Measurements from ENCODE around the gene SENP1.

DNA sequence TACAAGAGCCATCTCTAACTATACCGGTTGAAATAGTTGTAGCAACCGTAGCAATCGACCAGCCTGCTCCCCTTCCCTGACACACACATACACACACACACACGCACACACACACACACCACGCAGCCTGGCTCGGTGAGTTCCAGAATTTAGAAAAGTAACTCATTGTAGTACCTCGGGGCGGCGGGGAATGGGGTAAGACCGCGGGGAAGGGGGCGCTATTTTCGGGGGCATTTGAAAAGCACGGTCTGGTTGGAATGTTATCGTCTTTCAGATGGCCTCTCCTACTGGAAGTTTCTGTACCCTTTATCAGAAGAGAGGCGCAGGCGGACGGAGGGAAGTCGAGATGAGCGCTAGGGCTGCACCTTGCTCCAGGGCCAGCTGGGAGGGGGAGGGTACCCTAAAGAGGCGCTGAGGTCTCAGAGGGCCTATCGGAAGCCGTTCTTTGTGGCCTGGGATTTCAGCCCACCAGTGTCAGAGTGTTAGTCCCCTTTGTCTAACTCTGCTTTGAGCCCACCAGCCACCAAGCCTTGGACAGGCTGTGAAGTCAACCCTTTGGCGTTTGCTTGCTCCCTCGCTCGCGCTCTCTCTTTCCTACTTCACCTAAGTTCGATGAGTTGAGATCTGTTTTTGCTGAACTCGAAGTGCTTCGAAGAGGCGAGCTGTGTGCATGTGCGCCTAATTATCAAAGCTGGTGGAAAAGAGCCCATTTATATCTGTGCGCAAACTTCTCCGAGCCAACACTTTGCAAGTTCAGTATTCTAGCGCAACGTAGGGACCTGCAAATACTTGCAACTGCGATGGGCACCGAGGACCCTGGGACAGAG lies 102.4 kb downstream of the SENP1 start:
- TF ChIP-seq POLR2A (IDR thresholded peaks at IDR 0.05), result no peak
- TF ChIP-seq, protein P1, sequence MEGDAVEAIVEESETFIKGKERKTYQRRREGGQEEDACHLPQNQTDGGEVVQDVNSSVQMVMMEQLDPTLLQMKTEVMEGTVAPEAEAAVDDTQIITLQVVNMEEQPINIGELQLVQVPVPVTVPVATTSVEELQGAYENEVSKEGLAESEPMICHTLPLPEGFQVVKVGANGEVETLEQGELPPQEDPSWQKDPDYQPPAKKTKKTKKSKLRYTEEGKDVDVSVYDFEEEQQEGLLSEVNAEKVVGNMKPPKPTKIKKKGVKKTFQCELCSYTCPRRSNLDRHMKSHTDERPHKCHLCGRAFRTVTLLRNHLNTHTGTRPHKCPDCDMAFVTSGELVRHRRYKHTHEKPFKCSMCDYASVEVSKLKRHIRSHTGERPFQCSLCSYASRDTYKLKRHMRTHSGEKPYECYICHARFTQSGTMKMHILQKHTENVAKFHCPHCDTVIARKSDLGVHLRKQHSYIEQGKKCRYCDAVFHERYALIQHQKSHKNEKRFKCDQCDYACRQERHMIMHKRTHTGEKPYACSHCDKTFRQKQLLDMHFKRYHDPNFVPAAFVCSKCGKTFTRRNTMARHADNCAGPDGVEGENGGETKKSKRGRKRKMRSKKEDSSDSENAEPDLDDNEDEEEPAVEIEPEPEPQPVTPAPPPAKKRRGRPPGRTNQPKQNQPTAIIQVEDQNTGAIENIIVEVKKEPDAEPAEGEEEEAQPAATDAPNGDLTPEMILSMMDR (IDR thresholded peaks at IDR 0.05), result no peak
